ENCODE measurements around the gene BNIP5.
"Not testable (repeated sequence)": the region's sequence is repeated elsewhere in the genome, so short reads cannot be mapped to it uniquely, and the experiment has no call there.

Gene BNIP5

DNA sequence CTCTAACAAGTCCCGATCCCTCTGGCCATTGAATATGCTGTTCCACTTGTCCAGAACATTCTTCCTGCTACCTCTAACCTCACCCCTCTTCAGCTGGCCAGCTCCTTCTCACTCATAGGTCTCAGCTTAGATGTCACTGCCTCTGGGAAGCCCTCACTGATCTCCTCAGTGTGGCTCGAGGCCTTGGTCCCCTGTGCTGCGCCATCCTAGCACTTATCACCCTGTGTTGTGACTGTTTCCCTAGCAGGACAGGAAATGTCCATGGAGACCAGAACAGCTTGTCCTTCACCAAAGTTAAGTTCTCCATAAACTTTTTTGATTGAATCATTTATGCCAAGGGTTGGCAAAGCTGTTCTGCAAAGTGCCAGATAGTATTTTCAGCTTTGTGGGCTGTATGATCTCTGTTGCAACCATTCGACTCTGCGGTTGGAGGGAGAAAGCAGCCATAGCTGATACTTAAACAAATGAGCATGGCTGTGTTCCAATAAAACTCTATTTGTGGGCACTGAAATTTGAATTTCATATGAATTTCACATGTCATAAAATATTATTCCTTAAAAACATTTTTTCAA is 6.5 kb upstream of the BNIP5 start:
- DNase-seq (ENCODE audit: low read depth), result no peak

DNA sequence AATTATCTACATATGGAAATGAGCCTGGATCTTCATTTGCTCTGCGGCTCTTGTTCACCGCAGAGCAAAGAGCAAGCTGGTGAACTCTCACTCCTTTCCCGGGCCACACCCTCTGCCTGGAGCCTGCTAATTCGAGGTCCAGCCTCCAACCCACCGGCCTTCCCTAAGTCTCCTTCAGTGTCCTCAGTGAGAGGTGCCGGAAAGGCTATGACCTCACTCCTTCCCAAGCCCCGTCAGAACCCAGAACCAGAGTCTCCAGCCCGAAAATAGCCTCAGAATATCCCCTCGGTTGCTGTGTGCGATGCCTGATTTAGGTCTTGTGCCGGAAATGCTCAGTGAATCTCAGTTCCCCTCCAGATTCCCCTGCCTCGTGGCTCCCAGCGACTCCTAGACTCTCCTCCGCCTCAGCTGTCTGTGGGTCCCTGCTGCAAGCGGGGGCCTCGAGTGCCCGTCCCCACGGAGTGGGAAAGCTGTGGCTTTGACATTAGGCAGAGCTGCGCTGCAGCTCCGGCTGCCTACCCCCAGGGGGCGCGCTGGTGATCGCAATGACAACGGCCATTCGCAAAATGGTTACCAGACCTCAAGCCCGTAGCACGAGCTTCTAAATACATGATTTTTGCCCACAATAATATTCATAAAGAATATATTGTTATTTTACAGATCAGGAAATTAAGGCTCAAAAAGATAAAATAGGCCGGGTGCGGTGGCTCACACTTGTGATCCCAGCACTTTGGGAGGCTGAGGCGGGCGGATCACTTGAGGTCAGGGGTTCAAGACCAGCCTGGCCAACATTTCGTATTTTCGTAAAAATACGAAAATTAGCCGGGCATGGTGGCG is 4.1 kb upstream of the BNIP5 start:
- DNase-seq (ENCODE audit: low read depth), result peak; percentile 49

DNA sequence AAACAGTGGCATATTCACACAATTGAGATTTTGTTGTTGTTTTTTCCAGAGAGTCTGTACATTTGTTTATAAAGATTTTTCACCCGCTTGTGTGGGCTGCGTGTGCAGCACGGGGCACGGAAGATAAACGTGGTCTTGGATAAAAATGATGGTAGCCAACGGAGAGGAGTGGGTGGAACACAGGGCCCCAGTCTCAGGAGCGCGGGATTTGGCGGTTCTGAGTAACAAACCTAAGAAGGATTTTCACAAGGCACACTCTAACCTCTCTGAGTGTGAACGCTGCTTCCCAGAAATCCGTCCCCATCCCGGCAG is 3.6 kb upstream of the BNIP5 start:
- no peak for DNase-seq (ENCODE audit: low read depth)

DNA sequence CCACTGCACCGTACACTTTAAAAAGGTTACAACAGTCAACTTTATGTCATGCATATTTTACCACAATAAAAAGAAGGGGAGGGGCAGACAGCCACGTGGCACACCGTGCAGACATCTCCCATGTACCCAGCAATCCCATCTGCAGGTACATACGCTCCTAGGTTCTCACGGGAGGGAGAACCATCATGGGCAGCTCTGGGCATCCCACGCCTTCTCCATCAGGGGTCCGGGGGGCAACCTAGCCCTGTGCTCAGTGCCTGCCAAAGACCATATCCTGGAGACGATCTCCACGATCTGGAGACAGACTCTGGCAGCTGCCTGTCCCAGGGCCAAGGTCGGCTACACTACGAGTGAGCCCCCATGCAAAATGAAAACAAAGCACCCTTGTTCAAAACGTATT is 2.5 kb upstream of the BNIP5 start:
- DNase-seq (ENCODE audit: low read depth), result no peak

DNA sequence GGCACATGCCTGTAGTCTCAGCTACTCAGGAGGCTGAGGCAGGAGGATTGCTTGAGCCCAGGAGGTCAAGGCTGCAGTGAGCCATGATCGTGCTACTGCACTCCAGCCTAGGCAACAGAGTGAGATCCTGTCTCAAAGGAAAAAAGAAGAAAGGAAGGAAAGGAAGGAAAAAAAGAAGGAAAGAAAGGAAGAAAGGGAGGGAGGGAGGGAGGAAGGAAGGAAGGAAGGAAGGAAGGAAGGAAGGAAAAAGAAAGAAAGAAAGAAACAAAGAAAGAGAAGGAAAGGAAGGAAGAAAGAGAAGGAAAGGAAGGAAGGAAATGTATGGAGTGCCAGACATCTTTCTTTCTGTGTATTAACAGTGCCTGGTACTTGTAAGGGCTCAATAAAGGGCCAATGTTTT is 1.5 kb upstream of the BNIP5 start:
- DNase-seq (ENCODE audit: low read depth), result not testable (repeated sequence)

DNA sequence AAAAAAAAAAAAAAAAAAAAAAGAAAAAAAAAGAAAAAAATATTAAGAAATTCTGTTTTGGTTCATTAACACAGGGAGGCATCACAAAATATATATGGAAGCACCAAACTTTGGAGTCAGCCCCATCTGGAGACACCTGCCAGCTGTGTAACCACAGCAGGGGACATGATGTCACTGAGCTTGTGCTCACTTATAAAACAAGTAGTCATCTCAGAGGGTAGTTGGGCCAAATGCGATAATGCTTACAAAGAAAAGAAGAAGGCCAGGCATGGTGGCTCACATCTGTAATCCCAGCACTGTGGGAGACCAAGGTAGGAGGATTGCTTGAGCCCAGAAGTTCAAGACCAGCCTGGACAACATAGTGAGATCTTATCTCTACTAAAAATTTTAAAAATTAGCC is 1.1 kb upstream of the BNIP5 start:
- DNase-seq (ENCODE audit: low read depth), result no peak

DNA sequence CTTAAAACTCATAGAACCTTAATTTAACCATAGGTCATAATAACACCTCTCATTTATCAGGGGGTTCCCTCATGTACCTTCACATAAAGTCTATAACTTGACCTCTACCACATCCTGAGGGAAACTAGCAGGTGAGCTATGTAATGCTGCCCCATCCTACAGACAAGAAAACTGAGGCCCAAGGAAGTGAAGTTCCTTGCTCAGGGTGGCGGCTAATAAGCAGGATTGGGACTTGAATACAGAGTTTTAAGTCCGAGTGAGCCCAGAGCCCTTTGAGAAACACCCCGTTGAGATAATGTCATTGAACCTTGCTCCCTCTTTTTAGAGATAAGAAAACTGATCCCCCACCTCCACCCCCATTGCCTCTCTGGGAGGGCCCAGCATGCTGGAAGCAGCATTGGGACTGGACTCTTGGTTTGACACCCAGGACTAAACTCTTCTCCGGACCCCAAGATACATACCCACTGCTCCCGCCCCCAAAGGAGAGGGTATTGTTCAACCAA is 429 bp downstream of the BNIP5 start:
- DNase-seq (ENCODE audit: low read depth), result no peak

DNA sequence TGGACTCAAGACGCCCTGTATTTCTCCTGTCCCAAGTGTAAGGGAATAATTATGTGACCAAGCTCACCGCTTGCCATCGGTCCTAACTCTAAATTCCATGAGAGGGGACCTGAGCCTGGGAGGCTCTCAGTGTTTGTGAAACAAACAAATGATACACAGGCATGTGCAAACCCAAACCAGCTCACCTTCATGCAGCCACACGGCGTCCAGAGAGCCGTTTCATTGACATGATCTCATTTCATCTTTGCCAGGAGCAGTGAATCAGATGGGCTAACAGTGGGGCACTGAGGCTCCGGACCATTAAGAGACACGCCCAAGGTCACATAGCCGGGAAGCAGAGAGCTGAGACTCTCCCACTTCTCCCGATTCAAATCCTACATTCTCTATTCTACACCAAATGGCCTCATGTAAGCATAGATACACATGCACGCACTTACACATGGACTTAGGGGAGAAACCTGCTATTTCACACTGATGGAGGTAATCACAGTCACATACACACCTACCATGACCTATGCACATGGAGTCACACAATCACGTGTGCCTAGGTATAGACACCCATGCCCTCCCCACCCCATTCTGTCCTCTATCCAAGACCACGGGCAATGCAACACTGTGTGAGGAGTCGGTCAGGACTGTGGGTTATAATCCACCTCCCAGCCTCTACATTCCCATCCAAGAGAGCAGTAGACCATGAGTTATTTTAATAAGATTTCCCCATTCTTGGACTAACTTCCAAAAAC is 1.1 kb downstream of the BNIP5 start:
- no peak for DNase-seq (ENCODE audit: low read depth)

DNA sequence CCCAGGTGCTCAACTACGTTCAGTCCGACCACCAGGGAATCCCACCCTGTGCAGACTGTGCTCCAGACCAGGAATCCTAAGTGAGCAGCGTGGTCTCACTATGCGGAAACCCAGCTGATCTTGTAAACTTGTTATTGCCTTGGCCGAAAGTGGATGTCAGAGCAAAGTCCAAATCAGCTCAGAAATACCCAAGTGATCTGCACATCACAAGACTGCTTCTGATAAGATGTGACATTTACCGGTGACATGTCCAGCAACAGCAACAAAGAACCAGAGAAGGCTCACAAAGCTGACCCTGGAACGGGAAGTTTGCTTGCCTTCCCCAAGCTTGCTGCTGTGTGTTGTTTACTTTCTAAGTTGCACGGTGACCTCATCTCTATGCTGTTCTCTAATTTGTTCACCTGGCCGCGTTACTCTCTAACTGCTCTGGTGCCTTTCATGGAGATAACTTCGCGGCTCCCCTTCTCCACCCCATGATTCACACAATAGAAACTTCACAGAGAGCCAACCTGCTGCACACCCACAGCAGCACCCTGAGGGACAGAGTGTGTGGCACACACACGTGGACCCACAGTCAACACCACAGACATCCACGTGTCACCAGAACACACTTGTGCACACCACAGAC is 1.7 kb downstream of the BNIP5 start:
- no peak for DNase-seq (ENCODE audit: low read depth)

DNA sequence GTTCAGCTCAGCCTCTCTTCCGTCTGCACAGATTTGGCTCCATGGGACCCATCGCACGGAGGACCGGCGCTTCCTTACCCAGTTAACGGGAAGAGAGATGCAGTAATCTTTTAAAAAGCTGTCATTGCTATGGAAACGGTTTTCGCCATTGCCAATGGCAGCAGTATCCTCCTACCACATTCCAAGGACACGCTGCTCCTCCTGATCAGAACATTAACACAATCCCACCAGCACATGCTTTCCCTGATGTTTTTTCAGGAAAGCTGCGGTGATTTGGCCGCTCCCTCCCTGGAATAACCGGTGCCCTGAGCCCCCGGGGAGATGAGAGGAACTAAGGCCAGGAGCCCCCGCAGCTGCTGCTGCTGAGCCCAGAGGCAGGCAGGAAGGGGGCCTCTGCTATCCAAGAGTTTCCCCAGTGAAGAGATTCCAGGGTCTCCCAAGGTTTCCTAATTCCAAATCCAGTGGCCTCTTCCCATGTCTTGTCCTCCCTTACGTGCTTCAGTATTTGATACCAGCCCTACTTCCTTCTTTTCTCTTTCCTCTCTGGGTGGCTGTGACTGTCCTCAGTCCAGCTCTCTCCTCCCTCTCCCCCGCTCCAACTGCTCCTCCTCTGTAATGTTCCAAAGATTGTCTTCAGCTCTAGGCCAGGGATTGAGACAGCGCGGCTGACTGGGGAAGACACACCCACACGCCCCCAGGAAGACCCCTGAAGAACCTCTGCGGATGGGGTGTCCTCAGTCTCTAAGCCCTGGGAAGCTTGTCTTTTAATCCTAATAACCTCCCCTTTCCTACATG is 2.6 kb downstream of the BNIP5 start:
- no peak for DNase-seq (ENCODE audit: low read depth)

DNA sequence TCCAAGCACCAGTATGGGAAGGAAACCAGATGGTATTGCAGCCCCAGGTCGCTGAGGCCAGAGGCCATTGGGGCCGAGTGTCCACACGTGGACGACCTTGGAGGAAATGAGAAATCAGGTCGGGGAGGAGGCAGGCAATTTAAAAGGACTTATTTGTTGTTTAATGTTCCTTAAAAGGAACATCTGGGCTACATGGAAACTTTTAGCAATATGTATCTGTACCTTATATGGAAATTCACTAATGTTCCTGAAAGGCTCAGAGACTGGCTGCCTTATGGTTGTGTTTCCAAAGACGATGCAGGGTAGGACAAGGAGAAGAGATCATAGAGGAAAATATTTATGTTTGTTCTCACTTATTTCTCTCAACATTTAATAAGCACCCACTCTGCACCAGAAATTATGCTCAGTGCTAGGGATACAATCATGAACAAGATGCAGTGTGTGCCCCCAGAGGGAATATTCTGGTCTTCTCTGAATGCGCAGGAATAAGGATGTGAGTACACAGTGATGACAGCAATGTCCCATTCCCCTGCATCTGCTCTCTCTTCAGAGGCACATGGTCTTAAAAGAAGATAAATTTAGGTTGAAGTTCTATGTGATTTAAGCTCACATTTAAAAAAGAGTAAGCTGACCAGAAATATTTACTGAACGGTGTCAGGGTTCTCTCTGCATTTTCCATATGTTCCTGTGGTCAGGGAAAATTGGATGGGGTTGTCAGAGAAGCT is 3.4 kb downstream of the BNIP5 start:
- DNase-seq (ENCODE audit: low read depth), result no peak

DNA sequence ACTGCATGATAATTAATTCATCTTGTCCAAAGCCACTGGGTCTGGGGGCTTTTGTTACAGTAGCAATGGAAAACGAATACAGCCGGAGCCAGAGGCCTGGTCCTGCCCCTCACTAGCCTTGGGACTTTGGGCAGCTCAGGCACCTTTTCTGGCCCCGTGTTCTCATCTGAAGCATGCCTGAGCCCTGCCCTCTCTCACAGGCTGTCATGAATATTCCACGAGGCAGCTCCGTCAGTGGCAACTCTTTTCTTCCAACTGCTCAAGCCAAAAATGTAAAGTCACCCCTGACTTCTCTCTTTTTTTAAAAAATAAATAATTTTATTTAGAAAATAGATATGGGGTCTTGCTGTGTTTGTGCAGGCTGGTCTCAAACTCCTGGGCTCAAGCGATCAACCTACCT is 5.3 kb downstream of the BNIP5 start:
- no peak for DNase-seq (ENCODE audit: low read depth)

DNA sequence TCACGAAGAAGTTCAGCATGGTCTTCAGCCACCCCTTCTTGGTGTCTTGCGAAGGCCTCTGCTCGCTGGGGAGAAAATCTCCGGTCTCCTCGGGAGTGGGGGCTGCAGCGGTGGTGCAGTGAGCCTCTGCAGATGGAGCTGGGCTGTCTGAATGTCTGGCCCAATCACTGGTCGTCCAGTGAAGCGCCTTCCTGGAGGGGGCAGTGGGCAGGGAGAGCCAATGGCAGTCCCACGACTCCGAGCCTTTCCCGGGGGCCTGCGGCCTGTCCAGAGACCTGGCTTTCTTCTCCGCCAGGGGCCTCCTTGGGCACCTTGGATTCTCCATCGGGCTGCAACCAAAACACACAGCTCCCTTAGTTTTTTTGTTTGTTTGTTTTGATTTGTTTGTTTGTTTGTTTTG is 6.3 kb downstream of the BNIP5 start:
- no peak for DNase-seq (ENCODE audit: low read depth)

DNA sequence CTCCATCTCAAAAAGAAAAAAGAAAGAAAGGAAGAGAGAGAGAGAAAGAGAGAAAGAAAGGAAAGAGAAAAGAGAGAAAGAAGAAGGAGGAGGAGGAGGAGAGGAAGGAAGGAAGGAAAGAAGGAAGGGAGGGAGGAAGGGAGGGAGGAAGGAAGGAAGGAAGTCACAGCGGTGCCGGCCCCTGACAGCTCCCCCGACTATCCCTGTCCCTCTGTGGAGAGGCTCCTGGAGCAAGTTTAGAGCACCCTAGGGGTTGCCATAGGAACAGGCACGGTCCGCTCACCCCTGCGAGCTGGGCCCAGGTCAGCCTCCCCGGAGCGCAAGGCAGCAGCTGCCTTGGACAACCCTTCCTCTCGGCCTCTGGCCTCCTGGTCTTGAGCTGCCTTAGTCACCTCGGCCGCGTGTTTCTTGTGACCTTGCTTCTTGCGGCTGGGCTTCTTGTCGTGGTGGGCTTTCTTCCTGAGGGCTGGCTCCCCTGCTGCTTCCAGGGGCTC is 6.8 kb downstream of the BNIP5 start:
- no peak for DNase-seq (ENCODE audit: low read depth)

DNA sequence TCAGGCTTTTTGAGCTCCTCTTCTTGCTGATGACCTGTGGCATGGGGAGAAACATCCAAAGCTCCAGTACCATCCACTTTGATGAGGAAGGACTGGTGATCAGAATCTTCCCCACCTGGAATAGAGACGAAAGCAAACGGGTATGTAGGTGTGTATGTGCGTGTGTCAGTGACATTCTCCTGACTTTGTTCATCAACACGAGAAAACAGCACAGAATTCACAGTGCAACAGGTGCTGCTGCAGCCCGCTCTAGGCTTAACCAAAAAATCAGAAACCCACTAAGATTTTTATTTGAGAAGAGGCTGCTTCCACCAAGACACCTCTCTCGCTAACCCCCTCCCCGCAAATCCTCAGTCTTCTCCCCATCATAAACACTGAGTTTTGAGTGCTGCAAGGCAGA is 8.1 kb downstream of the BNIP5 start:
- no peak for DNase-seq (ENCODE audit: low read depth)

DNA sequence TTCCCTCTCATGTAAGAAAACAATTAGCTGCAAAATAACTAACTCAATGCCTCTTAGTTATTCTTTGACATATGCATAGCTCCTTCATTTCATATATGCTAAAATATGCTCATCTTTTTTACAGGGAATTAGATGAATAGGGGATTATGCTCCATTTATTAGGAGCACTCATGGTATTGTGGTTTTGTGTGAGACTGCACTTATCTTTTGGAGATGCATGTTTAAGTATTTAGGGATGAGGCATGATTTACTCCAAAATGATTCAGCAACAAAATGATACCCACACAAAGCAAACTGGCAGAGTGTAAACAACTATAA is 8.8 kb downstream of the BNIP5 start:
- DNase-seq (ENCODE audit: low read depth), result no peak

DNA sequence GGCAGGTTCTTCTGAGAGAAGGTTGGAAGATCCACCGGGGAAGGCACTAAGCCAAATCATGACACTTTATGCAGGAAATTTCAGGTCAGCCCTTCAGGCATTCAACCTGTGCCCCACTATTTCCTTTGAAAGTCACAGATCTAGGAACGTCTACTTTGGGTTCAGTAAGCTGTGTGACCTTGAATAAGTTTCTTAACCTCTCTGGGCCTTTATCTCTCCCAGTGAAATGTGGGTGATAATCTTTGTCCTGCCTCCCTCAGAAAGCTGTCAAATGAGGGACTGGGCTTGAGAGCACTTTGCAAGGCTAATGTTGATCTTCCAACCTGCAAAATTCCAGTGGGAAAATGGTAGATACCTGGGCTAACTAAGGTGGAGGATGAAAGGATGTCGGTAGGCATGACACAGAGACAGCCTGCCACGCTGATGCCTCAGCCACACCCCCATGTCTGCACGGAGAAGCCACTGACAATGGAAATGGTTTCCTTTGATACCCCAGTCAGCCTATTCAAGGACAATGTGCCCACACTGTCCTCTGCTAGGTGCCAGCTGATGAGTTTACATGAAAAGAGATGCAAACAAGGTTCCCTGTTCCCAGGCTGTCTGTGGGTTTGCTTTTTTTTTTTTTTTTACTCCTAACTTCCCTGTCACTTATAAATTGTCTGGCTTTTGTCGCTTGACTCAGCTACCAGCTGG is 9.3 kb downstream of the BNIP5 start:
- DNase-seq (ENCODE audit: low read depth), result no peak

DNA sequence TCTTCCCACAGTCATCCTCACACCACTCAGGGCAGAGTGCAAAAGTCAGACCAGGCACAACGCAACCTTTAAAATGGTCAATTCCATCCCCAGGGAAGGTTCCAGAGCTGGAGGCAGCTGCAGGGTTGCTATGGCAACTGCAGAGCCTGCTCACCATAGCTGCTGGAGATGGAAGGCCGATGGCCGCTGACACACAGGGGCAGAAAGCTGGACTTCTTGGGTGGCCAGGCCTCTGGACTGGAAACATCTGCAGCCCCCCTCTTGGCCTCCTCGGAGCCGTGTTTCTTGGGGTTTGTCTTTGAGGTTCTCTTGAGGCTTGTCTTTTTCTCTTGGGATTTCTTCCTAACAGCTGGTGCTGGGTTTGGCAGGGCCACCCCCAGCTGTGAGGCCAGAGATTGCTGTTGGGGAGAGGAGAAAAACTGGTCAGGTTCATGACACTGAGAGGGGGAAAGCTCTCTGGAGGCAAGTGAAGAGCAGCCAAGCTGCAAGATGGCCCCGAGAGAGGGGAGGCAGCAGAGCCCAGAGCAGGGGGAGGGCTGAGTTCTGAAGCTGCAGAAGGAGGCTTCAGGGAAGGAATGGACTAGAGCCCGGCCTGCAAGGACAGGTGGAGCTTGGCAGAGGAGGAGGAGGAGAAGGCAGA is 10.2 kb downstream of the BNIP5 start:
- no peak for DNase-seq (ENCODE audit: low read depth)

DNA sequence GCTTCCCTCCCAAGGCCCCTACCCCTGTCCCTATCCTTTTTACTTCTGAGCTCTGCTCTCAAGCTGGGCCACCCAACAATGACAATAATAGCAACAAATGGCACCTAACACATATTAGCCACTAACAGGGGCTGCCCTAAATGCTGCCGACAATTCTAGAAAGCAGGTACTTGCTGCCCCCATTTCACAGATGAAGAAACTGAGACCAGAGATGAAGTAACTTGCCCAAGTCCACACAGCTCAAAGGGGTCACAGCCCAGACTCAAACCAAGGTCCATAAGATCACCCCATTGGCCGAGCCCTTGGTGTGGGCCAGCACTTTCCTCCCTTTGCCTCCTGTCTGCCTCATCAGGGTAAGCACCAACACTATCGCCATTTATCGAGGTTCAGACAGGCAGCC is 12.0 kb downstream of the BNIP5 start:
- no peak for DNase-seq (ENCODE audit: low read depth)

DNA sequence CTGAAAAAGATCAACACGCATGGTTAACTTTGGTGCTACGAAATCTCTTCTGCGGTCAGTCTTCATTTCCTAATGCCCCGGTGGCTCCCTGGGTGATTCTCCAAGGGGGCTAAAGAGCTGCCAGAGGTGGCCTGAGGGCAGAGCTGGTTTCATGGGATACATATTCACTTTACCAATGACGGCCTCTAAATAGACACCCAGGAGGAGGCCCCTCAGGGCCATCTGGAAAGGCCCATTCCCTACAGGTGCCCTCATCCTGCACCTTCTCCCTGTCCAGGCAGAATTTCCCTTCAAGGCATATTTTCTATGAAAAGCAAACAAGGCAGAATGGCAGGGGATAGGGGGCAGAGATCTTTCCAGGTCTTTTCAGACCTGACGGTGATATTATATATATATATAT is 12.5 kb downstream of the BNIP5 start:
- DNase-seq (ENCODE audit: low read depth), result no peak
